Endothelial cell of umbilical vein (primary cell): ENCODE data around the gene TMEM109. TPM values are rescaled to one million over a fixed set of nuclear protein-coding genes. Genes with fewer than 3 reads are reported as not detected.

Experiments
- BruUV-seq: library from RNA; stranded (reverse); fragments of 400-500 nt; replicated peaks from 2 replicates; lab custom pipeline; 2021; lab: Mats Ljungman, UMichigan
- CTCF ChIA-PET: fragments of 300-600, 350-600 bp; sonication (Branson Sonifier 250); formaldehyde crosslinking; loops from one replicate; lab custom pipeline; 2021; ENCODE audit warnings: antibody characterized with exemption, inconsistent platforms; lab: Charles Lee
- POLR2A ChIA-PET: fragments of 300-600, 350-600 bp; sonication (Branson Sonifier 250); formaldehyde crosslinking; loops from one replicate; lab custom pipeline; 2021; ENCODE audit warnings: antibody characterized with exemption, inconsistent platforms; lab: Charles Lee
- DNase-seq: peaks from one replicate; pipeline ENCODE4 v3.0.0-alpha.2; 2011; ENCODE audit warnings: low read depth, low spot score
- FAIRE-seq: peaks from 2 replicates; lab custom pipeline; 2011; peaks lifted over from hg19 to GRCh38; lab: Jason Lieb, UNC
- H2AFZ ChIP-seq: 2 replicates; pipeline ENCODE4 v1.6.0; 2012; ENCODE audit warnings: low read depth, low read length, control low read depth, inconsistent platforms
- H3K27ac ChIP-seq: 2 replicates; pipeline ENCODE4 v1.5.1; 2011; ENCODE audit warnings: low read depth, mild to moderate bottlenecking, control low read depth, low read length, moderate library complexity; ENCODE audit not compliant: insufficient read depth
- H3K27me3 ChIP-seq, 2 experiments: 2 replicates each; pipeline versions ENCODE4 v1.6.0 to v1.6.1; 2011; ENCODE audit warnings: low read length in 2 of 2, mixed read lengths in 1 of 2; ENCODE audit not compliant: control insufficient read depth in 2 of 2, insufficient read depth in 2 of 2
- H3K36me3 ChIP-seq, 2 experiments: 2 replicates in 1 of 2; 3 replicates in 1 of 2; pipeline ENCODE4 v1.5.1; 2011; ENCODE audit warnings: low read length in 2 of 2, mild to moderate bottlenecking in 1 of 2, moderate library complexity in 1 of 2; ENCODE audit not compliant: control insufficient read depth in 2 of 2, insufficient read depth in 2 of 2; ENCODE audit errors: extremely low read depth in 1 of 2
- H3K4me1 ChIP-seq: 3 replicates; pipeline ENCODE4 v1.5.1; 2011; ENCODE audit warnings: mild to moderate bottlenecking, low read length; ENCODE audit not compliant: control insufficient read depth, insufficient read depth; ENCODE audit errors: extremely low read depth
- H3K4me2 ChIP-seq: 2 replicates; pipeline ENCODE4 v1.6.1; 2011; ENCODE audit warnings: low read length, control low read depth, mixed read lengths; ENCODE audit not compliant: insufficient read depth
- H3K4me3 ChIP-seq, 3 experiments: fragments of 200-600 bp in 1 of 3; sonication (generic), shearing (Covaris generic) in 1 of 3; replicated peaks in 1 of 3; 2 replicates each; pipeline ENCODE4 v1.5.1; 2011 to 2016; ENCODE audit warnings: control low read depth in 3 of 3, low read length in 3 of 3, mild to moderate bottlenecking in 2 of 3, inconsistent platforms in 1 of 3, low read depth in 1 of 3, moderate library complexity in 1 of 3; ENCODE audit not compliant: insufficient read depth in 1 of 3
- H3K79me2 ChIP-seq: 2 replicates; pipeline ENCODE4 v1.6.0; 2012; ENCODE audit warnings: low read length, inconsistent platforms; ENCODE audit not compliant: control insufficient read depth, insufficient read depth
- H3K9ac ChIP-seq: replicated peaks from 2 replicates; pipeline ENCODE3; 2011; ENCODE audit warnings: low read length, control low read depth; ENCODE audit not compliant: insufficient read depth; ENCODE audit errors: extremely low read depth
- H3K9me1 ChIP-seq: replicated peaks from 3 replicates; pipeline ENCODE4 v1.6.0; 2011; ENCODE audit warnings: mild to moderate bottlenecking, low read length; ENCODE audit not compliant: control insufficient read depth, insufficient read depth; ENCODE audit errors: extremely low read depth
- H3K9me3 ChIP-seq: replicated peaks from 2 replicates; pipeline ENCODE4 v1.5.1; 2012; ENCODE audit warnings: low read length, inconsistent platforms; ENCODE audit not compliant: control insufficient read depth, insufficient read depth
- H4K20me1 ChIP-seq: replicated peaks from 2 replicates; pipeline ENCODE3; 2011; ENCODE audit warnings: mild to moderate bottlenecking, low read length; ENCODE audit not compliant: control insufficient read depth, insufficient read depth; ENCODE audit errors: extremely low read depth
- EZH2 ChIP-seq: IDR thresholded peaks from 2 replicates; pipeline ENCODE4 v1.6.1; 2012; ENCODE audit warnings: borderline replicate concordance, low read depth, mild to moderate bottlenecking, moderate library complexity, low read length, inconsistent platforms; ENCODE audit not compliant: severe bottlenecking
- FOS ChIP-seq: IDR thresholded peaks from 2 replicates; pipeline ENCODE4 v1.6.1; 2011; ENCODE audit warnings: mild to moderate bottlenecking, low read length, moderate library complexity, borderline replicate concordance; ENCODE audit not compliant: insufficient read depth
- GATA2 ChIP-seq: IDR thresholded peaks from 2 replicates; pipeline ENCODE4 v1.7.0; 2011; ENCODE audit warnings: low read depth, mild to moderate bottlenecking, moderate library complexity, mixed read lengths, low read length; ENCODE audit not compliant: insufficient read length, insufficient read depth
- JUN ChIP-seq: IDR thresholded peaks from 2 replicates; pipeline ENCODE4 v1.6.1; 2011; ENCODE audit warnings: borderline replicate concordance, low read depth; ENCODE audit not compliant: insufficient read length, insufficient read depth
- MYC ChIP-seq: IDR thresholded peaks from one replicate; pipeline ENCODE4 v1.6.1; 2011; ENCODE audit warnings: mild to moderate bottlenecking, low read depth, low read length
- POLR2A ChIP-seq: IDR thresholded peaks from 2 replicates; pipeline ENCODE4 v1.6.1; 2012; ENCODE audit warnings: low read depth, mild to moderate bottlenecking, control low read depth, low read length
- POLR2AphosphoS5 ChIP-seq: IDR thresholded peaks from 2 replicates; pipeline ENCODE4 v1.6.1; 2012; ENCODE audit warnings: low read depth, mild to moderate bottlenecking, control low read depth, low read length, moderate library complexity; ENCODE audit not compliant: insufficient read depth
- dilution Hi-C: fragments of 300-500 bp; cut with MboI; formaldehyde crosslinking; loops from one replicate; pipeline ENCODE4 v1.15.0; 2019; ENCODE audit warnings: low sequenced_read_pairs; ENCODE audit not compliant: extremely low pct_ligation_motif_present
- intact Hi-C: fragments of 100-400 bp; cut with micrococcal nuclease; formaldehyde crosslinking; loops from one replicate; pipeline ENCODE4 v1.10.0; 2022
- polyA plus RNA-seq, 4 experiments: library from polyadenylated mRNA; depleted of rRNA in 3 of 4; stranded (reverse) in 3 of 4; unstranded in 1 of 4; fragments of >200 nt; gene quantifications; 2 replicates each; pipeline versions ENCODE4 v1.2.1 to v1.2.3, GENCODE V29; 2011 to 2012; ENCODE audit warnings: missing spikeins in 1 of 4
- total RNA-seq: library from RNA; stranded (reverse); gene quantifications from 2 replicates; pipeline ENCODE4 v1.2.3, GENCODE V29; 2021
- TF ChIP-seq, protein P1 (sequence below): IDR thresholded peaks from 2 replicates; pipeline ENCODE4 v1.6.1; 2011; ENCODE audit not compliant: insufficient read depth, insufficient read length
- TF ChIP-seq, protein P2 (sequence below), 2 donors: IDR thresholded peaks; 1 replicate in 1 of 2; 2 replicates in 1 of 2; pipeline ENCODE4 v1.5.1; 2011; ENCODE audit warnings: low read length in 2 of 2, mild to moderate bottlenecking in 2 of 2, moderate library complexity in 2 of 2, control low read depth in 1 of 2, inconsistent platforms in 1 of 2, low read depth in 1 of 2; ENCODE audit not compliant: insufficient read depth in 1 of 2; ENCODE audit errors: extremely low read depth in 1 of 2

Gene TMEM109
- total and polyA plus RNA-seq, 2 donors (not counting 3 experiments of a cell fraction or from before 2014, with no cell fraction given) = 143 to 192 TPM

DNA sequence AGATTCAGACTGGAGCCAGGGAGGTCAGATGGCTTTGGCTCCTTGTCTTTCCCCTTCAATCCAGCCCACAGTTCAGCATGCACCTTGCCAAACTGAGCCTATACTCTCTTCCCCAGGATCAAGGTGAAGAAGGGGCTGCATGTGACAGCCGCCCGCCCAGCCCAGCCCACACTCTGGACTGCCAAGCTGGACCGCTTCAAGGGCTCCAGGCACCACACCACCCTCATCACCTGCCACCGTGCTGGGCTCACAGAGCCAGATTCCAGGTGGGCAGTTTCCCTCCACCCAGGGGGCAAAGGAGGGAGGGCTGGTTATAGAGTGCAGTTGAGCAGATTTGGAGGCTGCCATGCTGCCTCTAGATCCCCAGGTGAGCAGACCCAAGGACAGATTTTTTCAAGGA, 16.4 kb downstream of the TMEM109 start:
- Histone ChIP-seq H2AFZ (no peak overlapping the region), H3K4me3 (no peak overlapping the region), H3K9me1 (no peaks in the 10 kb centered on the region), H3K4me2 (no peak overlapping the region), H4K20me1 (no peaks in the 10 kb centered on the region), H3K27ac (no peak overlapping the region), H3K9me3 (no peaks in the 10 kb centered on the region), H3K27me3 (no peaks in the 10 kb centered on the region), H3K9ac (no peak overlapping the region), H3K79me2 (no peaks in the 10 kb centered on the region), H3K36me3 (peaks cover 3 to 44% of the 10 kb centered on the region in 2 experiments), H3K4me1 (peaks cover 5% of the 10 kb centered on the region)
- intact Hi-C loops (no loop called here), dilution Hi-C loops (no loop called here)
- no peak for FAIRE-seq
- no TSS peak for BruUV-seq
- DNase-seq = no peak
- POLR2A ChIA-PET = no interaction called here
- CTCF ChIA-PET = no interaction called here
- TF ChIP-seq, protein P1, sequence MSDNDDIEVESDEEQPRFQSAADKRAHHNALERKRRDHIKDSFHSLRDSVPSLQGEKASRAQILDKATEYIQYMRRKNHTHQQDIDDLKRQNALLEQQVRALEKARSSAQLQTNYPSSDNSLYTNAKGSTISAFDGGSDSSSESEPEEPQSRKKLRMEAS = no peak
- no peak for TF ChIP-seq EZH2
- TF ChIP-seq FOS = no peak
- no peak for TF ChIP-seq JUN
- TF ChIP-seq POLR2A = no peak
- no peak for TF ChIP-seq GATA2
- TF ChIP-seq POLR2AphosphoS5 = no peak
- TF ChIP-seq, protein P2, sequence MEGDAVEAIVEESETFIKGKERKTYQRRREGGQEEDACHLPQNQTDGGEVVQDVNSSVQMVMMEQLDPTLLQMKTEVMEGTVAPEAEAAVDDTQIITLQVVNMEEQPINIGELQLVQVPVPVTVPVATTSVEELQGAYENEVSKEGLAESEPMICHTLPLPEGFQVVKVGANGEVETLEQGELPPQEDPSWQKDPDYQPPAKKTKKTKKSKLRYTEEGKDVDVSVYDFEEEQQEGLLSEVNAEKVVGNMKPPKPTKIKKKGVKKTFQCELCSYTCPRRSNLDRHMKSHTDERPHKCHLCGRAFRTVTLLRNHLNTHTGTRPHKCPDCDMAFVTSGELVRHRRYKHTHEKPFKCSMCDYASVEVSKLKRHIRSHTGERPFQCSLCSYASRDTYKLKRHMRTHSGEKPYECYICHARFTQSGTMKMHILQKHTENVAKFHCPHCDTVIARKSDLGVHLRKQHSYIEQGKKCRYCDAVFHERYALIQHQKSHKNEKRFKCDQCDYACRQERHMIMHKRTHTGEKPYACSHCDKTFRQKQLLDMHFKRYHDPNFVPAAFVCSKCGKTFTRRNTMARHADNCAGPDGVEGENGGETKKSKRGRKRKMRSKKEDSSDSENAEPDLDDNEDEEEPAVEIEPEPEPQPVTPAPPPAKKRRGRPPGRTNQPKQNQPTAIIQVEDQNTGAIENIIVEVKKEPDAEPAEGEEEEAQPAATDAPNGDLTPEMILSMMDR (IDR thresholded peaks at IDR 0.05; ENCODE audit: extremely low read depth in 1 of 2, insufficient read depth in 1 of 2, low read depth in 1 of 2, low read length in 2 of 2) = no peak
- no peak for TF ChIP-seq MYC
